ENCODE measurements around the gene RGS9BP. TPM values are rescaled to one million over a fixed set of nuclear protein-coding genes. Genes with fewer than 3 reads are reported as not detected.
A peak's percentile ranks its signal among the peaks of the same experiment; 100 is the strongest.

The RGS9BP gene
- total RNA-seq, 2 experiments from 2014 or later, result 0.14 TPM; not detected in 1

GRCh38 chr19:32674153-32674930 is 1.3 kb upstream of the RGS9BP start:
- Histone ChIP-seq H3K27ac (ENCODE audit: low read depth in 1 of 2, low read length in 2 of 2) (no peak overlapping the region), H3K27me3 (ENCODE audit: control insufficient read depth in 1 of 2, insufficient read depth in 2 of 2, low read length in 2 of 2) (peaks cover 14 to 16% of the 10 kb centered on the region in 2 experiments), H3K9me3 (ENCODE audit: control insufficient read depth in 1 of 2, insufficient read depth in 1 of 2, low read length in 2 of 2) (no peaks in the 10 kb centered on the region), H3K4me3 (ENCODE audit: low read length) (peak overlapping the region; percentile 89), H3K4me1 (ENCODE audit: insufficient read depth, low read length) (peaks cover 60% of the 10 kb centered on the region), H3K36me3 (ENCODE audit: insufficient read depth, low read length) (no peaks in the 10 kb centered on the region)
- ChIA-PET CTCF (interaction anchor here (1.1 to 1.3 kb wide), 3 partner anchors 17 to 93 kb away, joined by 3 read pairs; partner anchors contain the start of genes NUDT19 and PDCD5), POLR2A (interaction anchor here (0.6 to 3.9 kb wide), 13 partner anchors 9 to 698 kb away, joined by 3 to 58 read pairs (median 4); partner anchors contain the start of genes CEP89, DPY19L3, FAAP24 and NUDT19)
- ATAC-seq (ENCODE audit: poor library complexity) (no peak), DNase-seq (peak in 1 of 14 experiments; percentile 28)
- Mint-ChIP-seq H3K27me3 (peaks cover 8% of the 10 kb centered on the region), H3K27ac (peak overlapping the region; percentile 79), H3K9me3 (no peaks in the 10 kb centered on the region), H3K4me1 (ENCODE audit: low read depth) (peaks cover 58% of the 10 kb centered on the region), H3K36me3 (ENCODE audit: low read depth) (peaks cover 20% of the 10 kb centered on the region), H3K4me3 (peak overlapping the region; percentile 94)
- intact Hi-C loops (cut with DNase I, micrococcal nuclease), result loop anchor here in 1 of 2 experiments (5.0 to 10.0 kb wide), 5 partner anchors 72 to 503 kb away; partner anchors contain the start of genes DPY19L3, GPATCH1 and ZNF507
- TF ChIP-seq CTCF (IDR thresholded peaks at IDR 0.05), result no peak

GRCh38 chr19:32674931-32675719 is 523 bp upstream of the RGS9BP start, which contains the start of gene ANKRD27:
ANKRD27 (minus strand) TSS chr19:32675180; CDS start chr19:32659015, 16,165 bp downstream.
- peak; percentile 94 to 99 (median 98) for DNase-seq
- peak within 1 kb of the TSS; percentile 95 for H3K4me3 Mint-ChIP-seq
- Histone ChIP-seq H3K27me3 (ENCODE audit: control insufficient read depth in 1 of 2, insufficient read depth in 2 of 2, low read length in 2 of 2) (peaks cover 14 to 21% of the 10 kb centered on the region in 2 experiments), H3K9me3 (ENCODE audit: control insufficient read depth in 1 of 2, insufficient read depth in 1 of 2, low read length in 2 of 2) (no peaks in the 10 kb centered on the region), H3K36me3 (ENCODE audit: insufficient read depth, low read length) (no peaks in the 10 kb centered on the region), H3K27ac (ENCODE audit: low read depth in 1 of 2, low read length in 2 of 2) (peak within 1 kb of the TSS in 1 of 2 donors; percentile 80), H3K4me3 (ENCODE audit: low read length) (peak within 1 kb of the TSS; percentile 89), H3K4me1 (ENCODE audit: insufficient read depth, low read length) (peaks cover 53% of the 10 kb centered on the region)
- H3K27me3 Mint-ChIP-seq, result peaks cover 8% of the 10 kb centered on the region
- H3K9me3 Mint-ChIP-seq, result no peaks in the 10 kb centered on the region
- POLR2A ChIA-PET, result interaction anchor here (0.6 to 3.9 kb wide), 17 partner anchors 10 to 697 kb away, joined by 3 to 58 read pairs (median 3); partner anchors contain the start of genes CEP89, DPY19L3, FAAP24 and NUDT19
- intact Hi-C loops (cut with DNase I, micrococcal nuclease), result loop anchor here (1.0 to 10.0 kb wide), 8 partner anchors 33 to 502 kb away; partner anchors contain the start of genes DPY19L3 (in 1 of the 2), FAAP24 (in 1 of the 2), GPATCH1 (in 1 of the 2) and PDCD5 (in 1 of the 2)
- H3K27ac Mint-ChIP-seq, result peak within 1 kb of the TSS; percentile 79
- CTCF ChIA-PET, result interaction anchor here (0.6 to 2.2 kb wide), 3 partner anchors 15 to 402 kb away, joined by 3 to 5 read pairs (median 5); partner anchors contain the start of gene PDCD5
- H3K36me3 Mint-ChIP-seq (ENCODE audit: low read depth), result peaks cover 12% of the 10 kb centered on the region
- ATAC-seq (ENCODE audit: poor library complexity), result peak; percentile 94
- peaks cover 50% of the 10 kb centered on the region for H3K4me1 Mint-ChIP-seq (ENCODE audit: low read depth)
- TF ChIP-seq CTCF (IDR thresholded peaks at IDR 0.05), result no peak
